ENCODE results near the gene UBAP1L. TPM values are rescaled to one million over a fixed set of nuclear protein-coding genes. Genes with fewer than 3 reads are reported as not detected.

Gene UBAP1L
- total and polyA plus RNA-seq, 3 donors from 2014 or later = 3.7 to 12.1 (median 11.3) TPM

- H3K4me3 ChIP-seq = no peak overlapping the region
- H3K4me1 ChIP-seq = peaks cover 26% of the 10 kb centered on the region
- H3K9me3 ChIP-seq = no peaks in the 10 kb centered on the region
- DNase-seq = no peak
- intact Hi-C loops (cut with DNase I; ENCODE audit: low total_unique reads) = loop anchor here (10.0 kb wide), 1 partner anchor 48 kb away; no protein-coding TSS in a partner anchor
- 43 to 50% methylated on average over 7 of the region's 7 CpGs for WGBS, 2 donors
- H3K27ac ChIP-seq = no peak overlapping the region
- no peak for TF ChIP-seq CTCF (IDR thresholded peaks at IDR 0.05)
- TF ChIP-seq POLR2A (IDR thresholded peaks at IDR 0.05) = no peak
- H3K36me3 ChIP-seq (ENCODE audit: low read depth, missing control alignments) = no peaks in the 10 kb centered on the region
- H3K27me3 ChIP-seq = no peaks in the 10 kb centered on the region
These were observed 32.6 kb downstream of the UBAP1L start for GRCh38 chr15:65082303-65082953.

GRCh38 chr15:65081758-65082157 is 33.2 kb downstream of the UBAP1L start:
- Histone ChIP-seq H3K9me3 (no peaks in the 10 kb centered on the region), H3K4me3 (no peak overlapping the region), H3K27ac (no peak overlapping the region), H3K27me3 (no peaks in the 10 kb centered on the region), H3K36me3 (ENCODE audit: low read depth, missing control alignments) (no peaks in the 10 kb centered on the region), H3K4me1 (peaks cover 21% of the 10 kb centered on the region)
- TF ChIP-seq CTCF (IDR thresholded peaks at IDR 0.05) = no peak
- no peak for TF ChIP-seq POLR2A (IDR thresholded peaks at IDR 0.05)
- intact Hi-C loops (cut with DNase I; ENCODE audit: low total_unique reads) = loop anchor here (10.0 kb wide), 1 partner anchor 47 kb away; no protein-coding TSS in a partner anchor
- no peak for DNase-seq
- WGBS, 2 donors = 82 to 86% methylated on average over 5 of the region's 5 CpGs

- no peaks in the 10 kb centered on the region for H3K36me3 ChIP-seq (ENCODE audit: low read depth, missing control alignments)
- H3K4me1 ChIP-seq = peaks cover 19% of the 10 kb centered on the region
- H3K4me3 ChIP-seq = no peak overlapping the region
- H3K9me3 ChIP-seq = no peaks in the 10 kb centered on the region
- DNase-seq = no peak
- H3K27ac ChIP-seq = no peak overlapping the region
- 50 to 76% methylated on average over 6 of the region's 6 CpGs for WGBS, 2 donors
- TF ChIP-seq CTCF (IDR thresholded peaks at IDR 0.05) (no peak), POLR2A (IDR thresholded peaks at IDR 0.05) (no peak)
- no peaks in the 10 kb centered on the region for H3K27me3 ChIP-seq
- intact Hi-C loops (cut with DNase I; ENCODE audit: low total_unique reads) = loop anchor here (10.0 kb wide), 1 partner anchor 46 kb away; no protein-coding TSS in a partner anchor
These were observed 33.7 kb downstream of the UBAP1L start for GRCh38 chr15:65081270-65081669.

GRCh38 chr15:65079580-65079979 is 35.4 kb downstream of the UBAP1L start:
- H3K36me3 ChIP-seq (ENCODE audit: low read depth, missing control alignments) = no peaks in the 10 kb centered on the region
- intact Hi-C loops (cut with DNase I; ENCODE audit: low total_unique reads) = no loop called here
- 75 to 90% methylated on average over 5 of the region's 5 CpGs for WGBS, 2 donors
- peaks cover 20% of the 10 kb centered on the region for H3K4me1 ChIP-seq
- DNase-seq = no peak
- H3K9me3 ChIP-seq = no peaks in the 10 kb centered on the region
- no peaks in the 10 kb centered on the region for H3K27me3 ChIP-seq
- TF ChIP-seq POLR2A (IDR thresholded peaks at IDR 0.05) (no peak), CTCF (IDR thresholded peaks at IDR 0.05) (no peak)
- no peak overlapping the region for H3K27ac ChIP-seq
- H3K4me3 ChIP-seq = no peak overlapping the region

- Histone ChIP-seq H3K36me3 (ENCODE audit: low read depth, missing control alignments) (no peaks in the 10 kb centered on the region), H3K27me3 (no peaks in the 10 kb centered on the region), H3K9me3 (no peaks in the 10 kb centered on the region), H3K27ac (peak overlapping the region in 1 of 2 donors; percentile 43), H3K4me3 (peak overlapping the region; percentile 39 to 56), H3K4me1 (peaks cover 13% of the 10 kb centered on the region)
- 27 to 52% methylated on average over 3 to 24 of the region's 24 CpGs for WGBS, 2 donors
- DNase-seq = no peak
- TF ChIP-seq CTCF (IDR thresholded peaks at IDR 0.05) = peak in 2 of 3 experiments; percentile 10 to 23
- no peak for TF ChIP-seq POLR2A (IDR thresholded peaks at IDR 0.05)
- intact Hi-C loops (cut with DNase I; ENCODE audit: low total_unique reads) = no loop called here
These were observed 37.0 kb downstream of the UBAP1L start for GRCh38 chr15:65077981-65078352.

All from testis (tissue), 3 donors.